Activated naive CD4-positive, alpha-beta T cell treated with anti-CD3 and anti-CD28 coated beads, Interleukin-2, amount 50 U/mL, for 16 hours (primary cell): ENCODE measurements around the gene DNLZ.
"Not testable (repeated sequence)": the region's sequence is repeated elsewhere in the genome, so short reads cannot be mapped to it uniquely, and the experiment has no call there.

ENCODE experiments used
- DNase-seq: peaks from one replicate; pipeline ENCODE4 v3.0.0-alpha.2; 2020

The DNLZ gene

GRCh38 chr9:136363106-136363948 lies at the start of gene DNLZ:
Gene DNLZ, minus strand, starts transcription at chr9:136363744. Its CDS starts 30 bp downstream, at chr9:136363714.
- peak; percentile 93 for DNase-seq

DNA sequence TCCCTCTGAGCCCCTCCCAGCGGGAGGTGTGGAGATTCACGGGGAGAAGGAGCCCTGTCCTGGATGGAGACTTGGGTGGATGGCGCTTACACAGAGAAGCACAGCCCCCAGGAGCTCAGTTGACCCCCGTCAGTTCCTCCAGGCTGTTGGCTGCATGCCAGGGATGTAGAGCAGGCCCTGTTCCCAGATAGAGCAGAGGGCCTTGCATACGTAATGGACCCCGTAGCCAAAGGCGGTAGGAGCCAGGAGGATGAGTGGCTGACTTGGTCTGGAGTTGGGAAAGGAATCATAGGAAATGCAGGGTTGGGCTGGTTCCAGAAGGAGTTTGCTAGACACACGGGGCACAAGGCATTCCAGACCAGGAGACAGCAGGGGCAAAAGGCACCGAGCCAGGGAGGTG lies 49.4 kb upstream of the DNLZ start:
- no peak for DNase-seq

DNA sequence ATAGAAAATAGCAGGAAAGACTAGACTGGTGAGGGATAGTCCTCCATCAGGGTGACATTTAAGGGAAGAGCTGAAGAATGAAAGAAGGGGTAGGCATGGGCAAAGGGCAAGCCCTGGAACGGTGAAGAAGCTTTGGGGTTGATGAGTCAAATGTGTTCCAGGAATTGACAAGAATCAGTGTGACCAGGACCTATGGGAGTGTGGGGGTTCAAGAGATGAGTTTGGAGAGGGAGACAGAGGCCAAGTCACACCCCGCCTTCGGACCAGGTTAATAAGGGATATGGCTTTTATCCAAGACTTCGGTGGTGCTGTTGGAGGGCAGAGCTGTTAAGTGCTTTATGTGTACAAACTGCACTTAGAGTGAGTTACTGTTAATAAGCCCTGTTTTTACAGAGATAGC lies 47.8 kb upstream of the DNLZ start:
- DNase-seq: no peak

DNA sequence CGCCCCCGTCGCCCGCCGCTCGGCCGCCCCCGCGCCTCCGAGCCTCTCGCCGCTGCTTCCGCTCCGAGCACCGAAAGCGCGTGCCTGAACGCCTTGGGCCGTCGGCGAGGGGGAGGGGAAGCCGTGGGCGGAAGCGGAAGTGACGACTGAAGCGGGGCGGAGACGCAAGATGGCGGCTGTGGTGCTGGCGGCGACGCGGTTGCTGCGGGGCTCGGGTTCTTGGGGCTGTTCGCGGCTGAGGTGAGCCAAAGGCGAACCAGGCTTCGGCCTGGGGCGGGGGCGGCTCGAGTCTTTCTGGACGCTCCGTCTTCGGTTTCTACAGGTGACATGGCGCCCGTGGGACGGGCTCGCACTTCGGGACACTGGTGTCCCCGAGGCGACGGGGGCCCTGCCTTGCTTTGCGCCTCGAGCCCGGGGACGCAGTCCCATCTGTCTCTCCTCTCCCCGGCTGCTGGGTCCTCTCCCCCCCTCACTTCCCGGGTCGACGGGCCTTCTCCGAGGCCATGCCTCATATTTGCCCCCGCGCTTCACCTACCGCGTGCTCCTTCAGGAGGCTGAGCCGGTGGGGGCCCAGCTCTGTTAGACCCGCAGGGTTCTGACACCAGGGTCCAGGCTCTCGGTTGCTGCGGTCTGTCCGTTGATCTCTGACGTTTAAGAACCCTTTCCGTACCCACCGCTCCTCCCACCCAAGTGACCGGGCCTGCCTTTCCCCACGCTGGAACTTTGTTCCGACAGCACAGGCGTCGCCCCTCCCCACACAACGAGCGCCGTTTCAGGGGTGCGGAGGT lies 47.1 kb upstream of the DNLZ start, which contains the start of the genes ENTR1 and PMPCA:
Gene ENTR1, minus strand, starts transcription at position 115 of the 788 bp plus-strand sequence. CDS start 217 bp downstream, outside the sequence.
Gene PMPCA, plus strand, starts transcription at position 159 of the 788 bp plus-strand sequence. Its CDS starts 11 bp downstream, at position 170.
- peak; percentile 97 for DNase-seq

DNA sequence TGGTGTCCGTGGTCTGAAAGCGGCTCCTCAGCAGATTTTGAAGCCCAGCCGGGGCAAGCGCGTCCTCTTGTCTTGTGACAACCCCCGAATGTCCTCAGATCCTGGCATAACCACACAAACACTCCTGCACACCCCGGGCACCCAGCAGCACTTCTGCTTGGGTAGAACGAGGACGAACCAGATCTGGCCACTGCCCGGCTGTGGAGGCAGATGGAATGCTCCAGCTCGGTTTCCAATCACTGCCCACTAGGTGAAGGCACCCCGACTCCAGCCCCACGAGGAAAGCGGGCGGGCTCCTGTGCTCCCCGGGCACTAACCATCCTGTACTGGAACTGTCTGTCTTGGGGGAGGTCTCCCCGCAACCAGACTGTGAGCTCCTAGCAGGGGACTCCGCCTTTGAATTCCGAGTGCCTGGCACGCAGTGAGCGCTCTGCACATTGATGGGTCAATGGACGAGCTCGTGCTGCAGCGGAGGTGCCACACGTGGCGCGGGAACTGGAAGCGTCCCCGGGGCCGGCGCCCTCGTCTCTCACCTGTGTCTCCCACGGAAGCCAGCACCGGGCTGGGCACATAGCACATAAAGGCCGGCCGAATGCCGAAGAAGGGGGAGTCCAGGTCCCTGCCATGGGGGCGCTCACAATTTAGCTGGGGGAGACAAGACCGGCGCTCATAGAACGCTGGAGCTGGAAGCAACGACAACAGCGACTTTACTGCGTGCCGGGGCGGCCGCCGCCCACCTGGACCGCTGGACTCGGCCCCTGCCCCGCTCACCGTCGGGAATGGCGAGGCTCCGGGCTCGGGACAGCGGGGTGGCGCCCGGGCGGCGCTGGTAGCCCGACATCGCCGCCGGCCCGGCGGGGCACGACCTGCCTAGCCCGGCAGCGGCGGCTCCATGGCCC lies 46.3 kb upstream of the DNLZ start:
- peak; percentile 49 for DNase-seq

DNA sequence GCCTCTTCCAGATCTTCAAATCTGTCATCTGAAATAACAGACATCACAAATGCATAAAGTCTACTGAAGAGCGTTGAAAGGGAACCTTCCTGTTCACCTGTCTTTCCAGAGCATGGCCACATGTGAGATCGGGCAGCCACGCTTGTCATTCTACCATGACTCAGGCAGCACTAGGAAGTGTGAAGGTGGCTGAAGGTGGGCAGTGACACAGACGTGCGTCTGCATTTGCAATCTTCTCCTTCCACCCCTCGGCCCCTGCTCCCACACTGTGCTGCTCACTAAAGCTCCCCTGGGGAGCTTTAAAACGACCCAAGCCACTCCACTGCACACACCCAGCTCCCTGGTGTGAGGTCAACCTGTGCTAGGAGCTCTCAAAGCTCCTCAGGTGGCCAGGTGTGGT lies 44.4 kb upstream of the DNLZ start:
- no peak for DNase-seq

- not testable (repeated sequence) for DNase-seq
Observed at GRCh38 chr9:136407061-136407460, 43.5 kb upstream of the DNLZ start.

DNA sequence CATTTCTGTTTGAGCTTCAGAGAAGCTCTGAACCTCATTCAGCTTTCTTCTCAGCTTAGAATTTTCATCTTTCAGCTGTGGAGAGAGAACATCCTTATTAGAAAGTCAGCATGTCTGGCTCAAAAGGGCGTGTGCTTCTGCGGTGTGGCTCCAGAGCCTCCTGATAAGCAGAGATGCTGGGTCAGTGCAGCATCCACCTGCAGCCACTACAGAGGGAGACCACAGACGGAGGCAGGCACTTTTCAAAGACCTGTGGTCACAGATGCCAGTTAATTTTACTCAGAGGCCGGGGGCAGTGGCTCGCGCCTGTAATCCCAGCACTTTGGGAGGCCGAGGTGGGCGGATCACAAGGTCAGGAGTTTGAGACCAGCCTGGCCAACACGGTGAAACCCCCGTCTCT lies 42.4 kb upstream of the DNLZ start:
- not testable (repeated sequence) for DNase-seq

DNA sequence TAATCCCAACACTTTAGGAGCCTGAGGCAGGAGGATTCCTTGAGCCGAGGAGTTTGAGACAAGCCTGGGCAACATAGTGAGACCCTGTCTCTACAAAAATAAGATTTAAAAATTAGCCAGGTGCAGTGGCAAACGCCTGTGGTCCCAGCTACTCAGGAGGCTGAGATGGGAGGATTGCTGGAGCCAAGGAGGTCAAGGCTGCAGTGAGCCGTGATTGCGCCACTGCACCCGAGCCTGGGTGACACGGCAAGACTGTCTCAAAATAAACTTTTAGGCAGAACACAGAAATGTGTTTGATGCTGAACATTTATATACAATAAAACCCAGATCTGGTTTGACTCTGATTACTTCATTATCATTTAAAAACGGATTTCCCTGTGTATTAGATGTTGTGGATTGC lies 41.9 kb upstream of the DNLZ start:
- DNase-seq: no peak

DNA sequence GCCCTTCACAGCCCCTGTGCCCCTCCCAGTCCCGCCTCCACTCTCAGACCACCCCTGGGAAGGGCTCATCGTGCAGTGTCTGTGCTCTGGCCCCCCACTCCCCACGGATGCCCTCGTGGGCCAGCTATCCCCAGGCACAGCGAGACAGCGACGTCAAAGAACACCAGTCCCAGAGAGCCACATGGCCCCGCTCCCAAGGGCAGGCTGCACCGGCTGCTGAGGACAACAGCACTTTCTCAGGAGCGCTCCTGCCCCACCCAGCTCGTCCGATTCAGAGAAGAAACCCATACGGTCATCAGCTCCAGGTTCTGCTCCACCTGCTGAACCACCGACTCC lies 41.2 kb upstream of the DNLZ start:
- no peak for DNase-seq

DNA sequence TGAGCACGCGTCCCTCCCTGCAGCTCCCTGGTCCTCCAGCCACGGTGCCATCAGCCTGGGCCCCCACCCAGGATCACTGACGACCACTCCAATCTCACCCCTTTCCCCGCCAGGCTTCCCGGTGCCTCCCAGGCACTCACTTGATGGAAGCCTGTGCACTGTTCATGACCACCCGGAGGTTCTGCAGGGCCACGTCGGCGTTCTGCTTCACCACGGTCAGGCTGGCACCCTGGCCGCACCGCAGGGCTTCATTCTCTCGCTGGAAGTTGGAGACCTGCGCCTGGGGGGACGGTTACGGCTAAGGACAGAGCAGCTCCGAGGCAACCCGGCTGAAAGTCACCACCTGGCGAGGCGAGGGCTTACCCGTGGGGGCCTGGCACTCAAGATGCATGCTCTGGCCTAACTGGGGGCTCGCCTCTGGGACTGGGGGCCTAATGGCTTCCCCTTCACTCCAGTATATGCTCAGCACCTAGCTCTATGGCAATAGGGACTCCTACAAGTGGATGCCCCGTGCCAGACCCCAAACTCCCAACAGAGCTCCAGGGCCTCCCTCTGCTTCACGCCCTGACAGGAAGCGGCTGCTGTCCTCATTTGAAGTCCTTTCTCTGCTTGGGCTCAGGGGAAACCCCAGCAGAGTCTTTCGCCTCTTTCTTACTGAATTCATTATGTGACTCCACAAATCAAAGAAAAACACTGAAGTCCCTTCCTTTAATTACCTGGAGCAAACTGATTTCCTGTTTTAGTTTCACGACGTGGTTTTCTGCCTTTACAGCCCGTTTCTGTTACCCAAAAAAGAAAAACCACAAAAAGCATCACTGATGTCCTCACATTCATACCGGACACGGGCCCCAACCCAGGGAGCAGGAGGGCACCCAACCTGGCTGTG lies 40.6 kb upstream of the DNLZ start:
- DNase-seq: peak; percentile 30

GRCh38 chr9:136403538-136403914 lies 40.0 kb upstream of the DNLZ start:
- peak; percentile 73 for DNase-seq

- DNase-seq: no peak
Observed at GRCh38 chr9:136402067-136402466, 38.5 kb upstream of the DNLZ start.

DNA sequence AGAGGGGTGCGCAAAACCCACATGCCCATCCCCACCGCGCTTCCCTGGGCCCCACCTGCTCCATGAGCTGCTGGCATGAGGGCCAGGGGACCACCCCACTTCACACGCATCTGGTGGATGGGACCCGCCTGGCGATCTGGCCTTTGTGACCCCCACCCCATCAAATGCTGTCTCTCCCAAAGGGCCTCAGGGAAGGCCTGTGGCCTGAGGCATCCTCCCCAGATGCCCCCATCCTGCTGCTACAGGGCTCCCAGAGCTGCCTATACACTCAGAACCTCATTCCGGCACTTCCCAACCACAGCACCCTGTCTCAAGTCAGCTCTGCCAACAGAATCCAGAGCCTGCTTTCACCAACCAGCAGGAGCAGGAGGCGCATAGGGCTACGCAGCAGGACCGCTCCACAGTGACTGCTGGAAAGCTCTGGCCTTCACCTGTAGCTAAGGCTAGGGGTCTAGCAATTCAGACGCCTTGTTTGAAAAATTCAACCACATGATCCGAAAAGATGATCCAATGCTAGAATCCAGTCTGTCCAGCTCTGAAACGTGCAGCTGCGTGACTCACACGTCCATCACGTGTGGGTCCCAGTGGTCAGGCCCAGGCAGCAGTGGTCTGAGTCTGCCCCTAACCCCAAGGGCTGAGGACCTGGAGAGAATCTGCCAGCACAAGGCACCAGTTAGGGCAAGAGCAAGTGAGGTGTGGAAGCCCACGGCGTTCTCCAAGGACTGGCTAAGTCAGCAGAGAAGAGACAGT lies 37.8 kb upstream of the DNLZ start:
- no peak for DNase-seq

GRCh38 chr9:136400038-136400834 lies 36.7 kb upstream of the DNLZ start, which contains the start of gene SNAPC4:
Gene SNAPC4, minus strand, starts transcription at chr9:136400170. Its CDS starts 1,742 bp downstream, at chr9:136398428.
- DNase-seq: peak; percentile 89

DNA sequence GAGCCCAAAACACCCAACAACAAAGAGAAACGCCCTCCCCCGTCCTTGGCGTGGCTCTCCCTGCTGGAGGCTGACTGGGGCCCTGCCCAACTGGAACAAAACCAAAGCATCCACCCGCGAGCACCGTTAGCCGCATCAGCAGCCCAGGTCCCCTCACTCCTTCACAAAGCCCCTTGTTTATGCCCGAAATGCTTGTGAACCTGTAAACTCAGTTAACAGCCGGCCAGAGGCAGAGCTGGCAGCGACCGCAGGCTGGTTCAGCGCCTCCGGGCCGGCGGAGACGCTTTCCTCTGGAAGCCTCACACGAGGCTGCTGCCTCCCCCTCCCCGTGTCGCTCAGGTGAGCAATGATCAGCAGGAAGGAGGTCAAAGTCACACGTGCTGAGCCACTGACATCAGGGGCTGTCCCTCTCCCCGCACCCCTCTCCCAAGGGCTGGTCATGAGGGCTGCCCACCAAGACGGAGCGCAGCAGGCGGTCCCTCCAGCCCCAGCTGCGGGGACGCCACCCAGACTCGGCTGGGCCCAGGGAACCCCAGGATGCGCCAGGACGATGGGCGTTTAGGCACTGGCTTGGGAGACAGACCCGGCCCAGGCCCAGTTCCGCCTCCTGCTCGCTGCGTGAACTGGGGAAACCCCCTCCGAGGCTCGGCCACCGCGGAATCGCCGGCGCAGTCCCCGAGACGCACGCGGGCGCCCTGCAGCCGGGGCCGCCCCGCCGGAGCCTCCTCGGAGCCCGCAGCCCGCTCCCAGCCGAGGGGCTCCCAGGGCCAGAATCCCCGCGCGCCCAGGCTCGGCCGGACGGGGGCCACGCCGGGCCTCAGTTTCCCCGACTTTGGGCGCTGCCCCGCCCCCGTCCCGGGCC lies 35.9 kb upstream of the DNLZ start:
- DNase-seq: peak; percentile 45

DNA sequence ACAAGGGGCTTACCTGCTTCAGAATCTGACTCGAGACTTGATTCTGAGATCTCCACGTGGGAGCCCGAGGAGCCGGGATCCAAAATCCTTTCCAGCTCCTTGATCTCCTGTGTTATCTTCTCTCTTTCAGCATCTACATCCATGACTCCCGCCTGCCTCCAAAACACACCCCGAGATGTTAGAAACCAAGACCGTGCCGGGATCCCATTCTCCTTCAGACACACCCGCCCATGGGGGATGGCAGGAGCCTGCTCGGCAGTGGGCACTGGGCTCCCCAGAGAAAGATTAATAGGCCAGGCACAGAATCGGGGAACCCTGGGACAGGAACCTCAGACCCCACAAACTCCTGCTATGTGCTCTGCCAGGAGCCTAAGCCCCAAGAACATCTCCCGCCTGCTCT lies 34.7 kb upstream of the DNLZ start:
- DNase-seq: no peak

GRCh38 chr9:136397643-136398042 lies 34.1 kb upstream of the DNLZ start:
- no peak for DNase-seq

GRCh38 chr9:136396219-136396515 lies 32.6 kb upstream of the DNLZ start:
- DNase-seq: no peak
